NCI-H1436 treated with DMSO at 0.1 percent for 48 hours (cell line): ENCODE results near the gene FOXF2.
"Not testable (repeated sequence)": the region's sequence is repeated elsewhere in the genome, so short reads cannot be mapped to it uniquely, and the experiment has no call there.

ENCODE experiments used
- DNase-seq: peaks from one replicate; lab custom pipeline; 2025; lab: John Stamatoyannopoulos, UW

FOXF2 gene

DNA sequence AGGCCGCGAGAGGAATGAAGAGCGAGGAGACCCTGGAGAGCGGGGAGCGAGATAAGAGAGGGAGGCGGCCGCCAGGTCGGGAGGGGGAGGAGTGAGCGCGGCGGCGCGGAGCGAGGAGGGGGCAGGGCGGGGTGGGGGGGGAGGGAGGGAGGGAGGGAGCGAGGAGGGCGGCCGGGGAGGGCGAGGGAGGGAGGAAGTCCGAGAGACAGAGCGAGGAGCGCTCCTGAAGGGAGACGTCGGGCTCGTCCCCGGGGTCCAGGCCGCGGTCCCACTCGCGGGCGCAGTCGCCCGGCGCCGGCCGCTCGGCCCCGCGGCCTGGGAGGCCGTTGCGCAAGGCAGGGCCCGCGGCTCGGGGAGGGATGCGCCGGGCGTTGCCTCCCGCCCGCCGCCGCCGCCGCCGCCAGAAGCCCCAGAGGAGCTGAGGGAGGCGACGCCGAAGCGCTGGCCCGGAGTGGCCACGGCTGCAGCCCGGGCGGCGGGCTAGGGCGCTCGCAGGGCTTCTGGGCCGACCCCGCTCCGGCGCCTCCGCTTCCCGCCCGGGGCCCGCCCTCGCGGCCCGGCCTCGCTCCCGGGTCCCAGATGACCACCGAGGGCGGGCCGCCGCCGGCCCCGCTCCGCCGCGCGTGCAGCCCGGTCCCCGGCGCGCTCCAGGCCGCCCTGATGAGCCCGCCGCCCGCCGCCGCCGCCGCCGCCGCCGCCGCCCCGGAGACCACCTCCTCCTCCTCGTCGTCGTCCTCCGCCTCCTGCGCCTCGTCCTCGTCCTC, at the start of gene FOXF2:
TSS of gene FOXF2 (plus strand) at position 208 of the 764 bp plus-strand sequence. CDS start at position 580, 372 bp downstream.
- DNase-seq: no peak

DNA sequence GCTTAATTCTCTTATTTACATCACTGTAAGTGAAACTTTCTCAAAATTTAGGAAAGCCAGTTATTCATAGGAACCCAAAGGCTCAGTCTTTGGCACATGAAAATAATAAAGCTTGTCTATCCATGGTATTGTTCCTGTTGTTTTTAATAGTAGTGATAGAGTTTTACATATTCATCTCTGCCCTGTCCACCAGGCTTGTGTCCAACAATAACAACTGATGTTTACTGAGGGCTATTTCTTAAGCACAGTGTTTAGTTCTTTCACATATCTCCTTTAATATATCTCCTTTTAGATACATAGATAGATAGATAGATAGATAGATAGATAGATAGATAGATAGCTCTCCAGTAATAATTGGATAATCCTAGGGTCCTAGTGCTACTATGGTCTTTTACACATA, 43.3 kb upstream of the FOXF2 start:
- DNase-seq: no peak

DNA sequence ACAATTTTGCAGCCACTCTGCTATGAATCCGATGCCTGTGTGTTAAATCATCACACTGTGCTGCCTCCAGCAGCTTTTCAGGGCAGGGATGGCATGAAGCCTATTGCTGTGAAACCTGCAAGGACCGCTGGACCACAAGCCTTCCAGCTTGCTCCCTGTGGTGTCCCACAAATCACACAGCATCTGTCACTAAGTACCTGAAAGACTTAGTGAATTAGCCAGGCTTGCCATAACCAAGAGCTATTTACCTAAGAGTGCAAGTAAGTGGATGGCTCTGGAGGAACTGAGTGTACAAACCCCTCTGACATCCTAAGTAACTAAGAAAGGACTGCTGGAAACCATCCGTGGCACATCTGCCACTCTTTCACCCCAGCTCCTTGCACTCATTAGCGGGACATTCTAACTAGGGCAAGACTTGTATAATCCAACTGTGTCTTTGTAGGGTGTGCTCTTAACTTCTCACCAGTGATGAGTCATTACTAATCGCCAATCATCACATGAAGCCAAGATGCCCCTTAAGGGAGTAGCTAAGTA, 42.8 kb upstream of the FOXF2 start:
- no peak for DNase-seq

DNA sequence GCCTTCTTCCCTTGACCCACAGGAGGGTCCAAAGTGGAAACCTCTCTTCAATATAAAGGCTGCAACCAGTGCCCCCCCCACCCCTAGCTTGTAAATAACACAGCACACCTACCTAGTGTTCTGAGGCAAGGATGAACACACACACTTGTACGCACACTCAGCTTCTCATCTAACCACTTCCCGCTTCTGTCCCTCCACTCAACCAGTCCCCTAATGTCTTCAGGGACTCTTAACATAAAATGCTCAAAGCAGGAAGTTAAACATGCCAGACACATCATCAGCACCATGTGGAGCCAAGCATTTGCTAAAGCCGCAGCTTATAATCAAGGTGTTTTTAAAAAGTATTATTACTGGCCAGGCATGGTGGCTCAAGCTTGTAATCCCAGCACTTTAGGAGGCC, 42.2 kb upstream of the FOXF2 start:
- DNase-seq: no peak

DNA sequence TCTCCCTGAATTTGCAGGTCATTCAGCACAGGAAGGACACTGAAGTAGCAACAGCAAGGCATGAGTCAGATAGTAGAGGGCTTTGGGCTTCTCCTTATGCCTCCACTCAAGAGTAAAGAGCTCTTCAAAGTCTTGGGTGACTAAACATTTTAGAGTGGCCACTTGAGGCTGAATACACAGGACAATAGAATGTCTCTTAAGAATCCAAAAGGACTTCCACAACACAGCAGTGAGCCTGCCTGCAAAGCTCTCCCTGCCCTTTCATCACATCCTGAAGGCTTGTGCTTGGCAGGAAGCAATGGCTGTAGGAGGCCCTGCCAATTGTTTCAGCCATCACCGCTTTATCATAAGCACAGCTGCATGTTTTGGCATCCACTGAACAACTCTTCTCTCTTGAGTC, 40.7 kb upstream of the FOXF2 start:
- DNase-seq: no peak

DNA sequence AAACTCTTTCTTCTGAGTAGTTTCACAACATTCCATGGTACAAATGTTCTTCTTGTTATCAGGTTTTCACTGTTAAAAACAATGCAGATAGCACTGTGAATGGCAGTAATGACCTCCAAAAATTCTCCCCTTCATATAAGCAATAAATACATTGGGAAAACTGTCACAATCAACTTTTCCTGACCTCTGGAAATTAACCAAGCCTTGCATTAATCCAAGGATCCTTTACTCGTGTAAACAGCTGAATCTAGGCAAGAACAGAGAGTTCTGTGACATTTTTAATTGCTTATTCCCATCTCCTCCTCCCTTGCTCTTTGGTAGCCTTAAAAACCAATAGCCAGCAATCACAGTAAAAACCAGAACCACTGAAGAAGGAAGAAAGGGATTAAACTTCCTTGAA, 39.7 kb upstream of the FOXF2 start:
- DNase-seq: no peak

DNA sequence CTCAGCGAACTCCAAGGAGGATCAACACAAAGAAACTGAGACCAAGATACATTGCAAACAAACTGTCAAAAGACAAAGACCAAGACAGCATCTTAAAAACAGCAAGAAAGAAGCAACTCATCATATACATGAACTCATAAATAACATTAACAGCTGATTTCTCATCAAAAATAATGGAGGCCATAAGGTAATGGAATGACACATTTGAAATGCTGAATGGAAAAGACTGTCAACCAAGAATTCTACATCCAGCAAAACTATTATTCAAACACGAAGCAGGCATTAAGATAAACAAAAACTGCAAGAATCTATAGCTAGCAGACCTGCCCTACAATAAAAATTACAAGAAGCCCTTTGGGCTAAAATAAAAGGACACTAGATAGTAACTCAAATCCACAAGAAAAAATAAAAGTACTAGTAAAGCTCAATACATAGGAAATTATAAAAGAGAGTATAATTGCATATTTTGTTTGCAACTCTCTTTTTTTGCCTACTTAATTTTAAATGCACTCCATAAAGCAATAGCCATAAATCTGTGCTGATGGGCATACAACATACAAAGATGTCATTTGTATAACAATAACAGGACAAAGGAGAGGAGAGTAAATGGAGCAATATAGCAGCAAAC, 37.9 kb upstream of the FOXF2 start:
- DNase-seq: no peak

DNA sequence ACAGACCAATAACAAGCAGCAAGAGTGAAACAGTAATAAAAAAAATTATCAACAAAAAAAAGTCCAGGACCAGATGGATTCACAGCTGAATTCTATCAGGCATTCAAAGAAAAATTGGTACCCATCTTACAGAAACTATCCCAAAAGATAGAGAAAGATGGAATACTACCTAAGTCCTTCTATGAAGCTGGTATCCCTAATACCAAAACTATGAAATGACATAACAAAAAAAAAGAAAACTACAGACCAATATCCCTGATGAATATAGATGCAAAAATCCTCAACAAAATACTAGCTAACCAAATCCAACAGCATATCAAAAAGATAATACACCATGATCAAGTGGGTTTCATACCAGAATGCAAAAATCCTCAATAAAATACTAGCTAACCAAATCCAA, 34.3 kb upstream of the FOXF2 start:
- DNase-seq: not testable (repeated sequence)

DNA sequence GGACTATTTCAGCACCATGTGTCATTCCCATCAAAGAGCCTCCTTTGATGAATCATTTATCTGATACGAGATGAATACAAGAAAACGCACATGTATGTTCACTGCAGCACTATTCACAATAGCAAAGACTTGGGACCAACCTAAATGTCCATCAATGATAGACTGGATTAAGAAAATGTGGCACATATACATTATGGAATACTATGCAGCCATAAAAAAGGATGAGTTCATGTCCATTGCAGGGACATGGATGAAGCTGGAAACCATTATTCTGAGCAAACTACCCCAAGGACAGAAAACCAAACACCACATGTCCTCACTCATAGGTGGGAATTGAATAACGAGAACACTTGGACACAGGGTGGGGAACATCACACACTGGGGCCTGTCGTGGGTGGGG, 27.7 kb upstream of the FOXF2 start:
- DNase-seq: not testable (repeated sequence)

DNA sequence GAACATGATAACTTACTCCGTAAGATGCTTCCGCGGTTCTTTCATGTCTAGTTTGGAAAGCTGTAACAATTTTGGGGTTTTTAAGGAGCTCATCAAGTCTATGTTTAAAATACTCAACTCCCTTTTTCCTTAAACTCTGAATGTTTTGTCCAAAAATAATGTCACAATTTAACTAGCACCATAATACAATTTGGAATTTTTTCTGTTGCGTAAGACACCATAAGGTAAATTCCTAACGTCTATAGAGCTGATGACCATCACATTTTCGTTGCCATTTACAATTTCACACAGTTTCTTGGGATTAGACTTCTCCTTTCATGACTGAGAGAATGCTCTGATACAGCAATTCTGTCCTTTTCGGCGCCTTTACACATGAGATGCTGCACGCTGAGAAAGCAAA, 26.7 kb upstream of the FOXF2 start:
- DNase-seq: no peak

DNA sequence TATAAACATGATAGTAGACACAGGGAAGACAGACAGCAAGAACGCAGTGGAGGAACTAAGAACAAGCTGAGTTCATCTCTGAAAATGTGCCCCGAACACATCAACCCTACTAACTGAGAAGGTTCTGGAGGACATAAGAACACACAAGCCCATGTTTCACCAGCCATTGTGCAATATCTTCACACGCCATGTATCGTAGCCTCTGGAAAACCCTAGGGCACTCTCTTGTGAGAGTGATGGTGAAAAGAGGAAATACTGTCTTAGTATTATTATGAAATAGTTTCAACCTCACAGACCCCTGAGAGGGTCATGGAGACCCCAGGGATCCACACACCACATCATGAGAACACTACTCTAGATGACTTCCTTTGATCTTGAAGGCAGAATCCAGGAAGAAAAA, 26.1 kb upstream of the FOXF2 start:
- no peak for DNase-seq

DNA sequence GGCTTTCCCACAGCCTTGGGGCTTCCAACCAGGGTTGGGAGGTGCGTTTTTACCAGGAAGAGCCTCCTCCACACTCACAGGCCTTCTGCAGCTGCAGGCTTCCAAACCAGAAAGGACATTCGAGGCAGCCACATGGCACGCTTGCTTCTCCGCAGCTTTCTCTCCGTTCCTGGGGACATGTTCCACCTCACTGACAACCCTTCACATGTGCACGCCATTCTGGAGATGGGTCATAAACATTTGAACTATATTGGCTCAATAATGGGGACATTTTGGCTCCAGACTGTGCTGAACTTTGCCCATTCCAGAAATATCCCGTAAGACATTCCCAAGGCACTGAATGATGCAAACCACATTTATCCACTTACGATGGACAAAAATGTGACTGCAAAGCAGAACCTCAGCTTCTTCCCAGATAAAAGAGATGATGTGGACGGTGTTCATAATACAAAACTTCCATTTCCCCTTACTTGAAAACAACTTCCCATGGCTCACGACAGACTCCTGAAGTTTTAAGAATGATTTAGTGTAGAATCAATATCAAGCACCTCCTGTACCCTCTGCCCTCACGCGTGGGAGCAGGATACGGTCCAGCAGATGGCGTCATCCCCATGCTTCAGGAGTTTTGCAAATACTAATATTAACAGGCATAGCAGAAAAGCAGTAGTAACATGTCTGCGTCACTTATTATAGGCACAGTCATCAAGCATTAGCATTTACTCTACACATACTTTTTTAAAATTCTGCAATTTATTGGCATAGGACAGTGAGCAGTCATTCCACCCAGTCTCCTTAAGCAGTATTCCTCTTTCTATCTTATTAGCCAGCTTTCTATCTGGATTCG, 25.4 kb upstream of the FOXF2 start:
- no peak for DNase-seq

DNA sequence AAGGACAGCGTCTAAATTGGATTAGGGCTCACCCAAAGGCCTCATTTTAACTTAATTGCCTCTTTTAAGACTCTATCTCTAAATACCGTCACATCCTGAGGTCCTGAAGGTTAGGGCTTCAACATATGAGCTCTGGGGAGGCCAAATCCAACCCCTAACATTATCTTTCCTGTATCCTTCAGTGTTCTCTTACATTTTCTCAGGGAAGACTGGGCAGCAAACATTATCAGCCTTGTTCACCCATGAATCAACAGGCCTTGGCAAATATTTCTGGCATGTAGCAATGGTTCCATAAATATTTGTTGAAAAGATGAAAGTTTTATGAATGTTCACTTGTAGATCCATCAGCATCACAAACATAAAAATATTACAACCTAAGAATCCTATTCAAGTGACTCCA, 24.6 kb upstream of the FOXF2 start:
- no peak for DNase-seq

DNA sequence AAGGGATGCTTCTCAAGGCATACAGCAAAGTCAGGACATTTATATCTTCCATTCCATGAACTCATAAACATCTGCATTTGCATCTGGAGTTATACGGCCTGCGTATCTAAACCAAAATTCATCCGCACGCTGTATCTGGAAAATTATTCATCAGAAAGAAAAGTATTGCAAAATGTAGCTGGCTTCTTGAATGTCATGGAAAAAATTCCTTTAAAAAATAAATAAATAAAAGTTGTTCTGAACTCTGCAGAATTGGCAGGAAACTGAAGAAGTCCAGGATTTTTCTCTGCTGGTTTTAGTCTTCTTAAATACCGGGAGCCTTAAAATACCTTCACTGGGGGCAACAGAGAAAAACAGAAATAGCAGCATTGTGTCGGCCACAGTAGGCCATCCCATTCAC, 23.7 kb upstream of the FOXF2 start:
- DNase-seq: no peak

DNA sequence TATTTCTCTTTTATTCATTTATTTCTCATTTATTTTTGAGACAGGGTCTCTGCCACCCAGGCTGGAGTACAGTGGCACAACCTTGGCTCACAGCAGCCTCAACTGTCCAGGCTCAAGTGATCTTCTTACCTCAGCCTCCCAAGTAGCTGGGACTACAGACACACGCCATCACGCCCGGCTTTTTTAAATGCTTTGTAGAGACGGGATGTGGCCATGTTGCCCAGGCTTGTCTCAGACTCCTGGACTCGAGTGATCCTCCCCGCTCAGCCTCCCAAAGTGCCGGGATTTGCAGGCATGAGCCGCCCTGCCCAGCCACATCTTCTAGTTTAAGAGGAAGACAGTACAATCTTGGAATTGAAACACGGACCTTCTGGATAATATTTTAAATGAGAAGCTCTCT, 21.6 kb upstream of the FOXF2 start:
- DNase-seq: no peak

DNA sequence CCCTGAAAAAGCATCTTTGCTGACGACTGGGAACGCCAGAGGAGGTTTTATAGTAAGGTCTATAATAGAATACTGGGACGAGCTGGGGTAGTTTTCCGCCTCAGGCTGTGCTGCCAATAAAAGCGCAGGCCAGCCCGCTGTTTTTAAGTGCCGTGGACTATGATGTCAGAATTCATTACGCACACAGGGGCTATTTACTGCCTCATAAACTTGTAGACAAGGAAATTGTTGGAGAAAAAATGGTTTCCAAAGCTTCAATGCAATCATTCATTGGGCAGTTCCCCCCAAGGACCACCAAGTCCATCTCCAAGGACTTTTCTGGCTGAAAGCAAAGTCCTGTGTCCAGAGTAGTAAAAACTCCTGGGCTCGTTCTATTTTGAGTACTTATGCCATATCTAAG, 20.4 kb upstream of the FOXF2 start:
- no peak for DNase-seq

DNA sequence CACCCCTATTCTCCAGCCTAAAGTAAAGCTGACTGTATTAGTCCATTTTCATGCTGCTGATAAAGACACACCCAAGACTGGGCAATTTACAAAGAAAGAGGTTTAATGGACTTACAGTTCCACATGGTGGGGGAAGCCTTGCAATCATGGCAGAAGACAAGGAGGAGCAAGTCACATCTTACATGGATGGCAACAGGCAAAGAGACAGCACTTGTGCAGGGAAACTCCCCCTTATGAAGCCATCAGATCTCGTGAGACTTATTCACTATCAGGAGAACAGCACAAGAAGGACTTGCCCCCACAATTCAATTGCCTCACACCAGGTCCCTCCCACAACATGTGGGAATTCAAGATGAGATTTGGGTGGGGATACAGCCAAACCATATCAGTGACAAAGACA, 19.7 kb upstream of the FOXF2 start:
- DNase-seq: not testable (repeated sequence)

DNA sequence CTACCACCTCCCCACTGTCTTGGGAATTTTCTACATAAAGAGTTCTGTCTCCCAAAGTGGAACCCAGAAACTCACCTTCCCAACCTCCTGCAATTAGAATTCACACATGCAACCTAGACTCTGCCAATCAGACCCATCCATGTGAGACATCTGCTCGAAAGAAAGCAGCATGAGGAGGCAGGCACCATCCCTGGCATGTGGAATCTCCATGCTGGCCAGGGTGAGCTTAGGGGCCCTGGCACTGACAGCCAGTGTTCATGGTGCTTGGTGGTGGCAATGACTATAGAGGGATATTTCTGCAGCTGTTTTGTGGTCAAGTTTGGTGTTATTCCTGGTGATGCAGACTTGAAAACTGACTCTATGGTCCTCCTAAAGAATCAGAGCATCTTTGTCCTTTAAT, 17.4 kb upstream of the FOXF2 start:
- DNase-seq: no peak

DNA sequence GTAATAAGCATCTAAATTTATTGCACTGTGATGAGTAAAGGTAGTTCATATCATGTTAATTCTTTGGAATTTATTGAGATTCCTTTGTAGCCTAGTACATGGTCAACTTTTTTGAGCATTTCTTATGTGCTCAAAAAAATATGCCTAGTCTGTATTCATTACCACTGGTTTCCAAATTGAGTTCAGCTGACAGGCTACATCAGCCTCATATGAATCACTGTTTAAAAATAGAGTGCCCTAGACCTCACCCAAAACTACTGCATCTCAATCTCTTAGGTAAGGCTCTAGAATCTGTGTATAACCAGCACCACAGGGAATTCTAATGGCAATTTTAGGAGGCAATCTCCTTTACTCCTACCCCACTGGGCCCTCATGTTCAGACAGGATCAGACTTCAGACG, 16.7 kb upstream of the FOXF2 start:
- DNase-seq: no peak

DNA sequence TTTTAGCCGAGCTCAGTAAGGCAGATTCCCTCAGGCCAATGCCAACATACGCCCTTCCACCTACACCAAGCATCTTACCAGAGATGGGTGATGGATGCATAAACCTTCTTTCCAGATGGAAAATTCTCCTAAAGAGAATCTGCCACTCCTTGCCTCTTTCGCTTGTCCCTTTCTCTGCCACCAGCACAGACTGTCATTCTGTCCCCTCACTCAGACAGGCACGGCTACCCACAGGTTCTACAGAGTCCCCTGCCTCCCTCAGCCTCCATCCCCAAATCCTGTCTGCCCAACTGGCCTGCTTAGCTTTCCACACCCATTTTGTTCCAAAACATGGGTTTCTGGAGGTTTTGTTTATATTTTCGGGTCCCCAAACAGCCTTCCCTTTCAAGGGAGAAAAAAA, 12.7 kb upstream of the FOXF2 start:
- DNase-seq: no peak

DNA sequence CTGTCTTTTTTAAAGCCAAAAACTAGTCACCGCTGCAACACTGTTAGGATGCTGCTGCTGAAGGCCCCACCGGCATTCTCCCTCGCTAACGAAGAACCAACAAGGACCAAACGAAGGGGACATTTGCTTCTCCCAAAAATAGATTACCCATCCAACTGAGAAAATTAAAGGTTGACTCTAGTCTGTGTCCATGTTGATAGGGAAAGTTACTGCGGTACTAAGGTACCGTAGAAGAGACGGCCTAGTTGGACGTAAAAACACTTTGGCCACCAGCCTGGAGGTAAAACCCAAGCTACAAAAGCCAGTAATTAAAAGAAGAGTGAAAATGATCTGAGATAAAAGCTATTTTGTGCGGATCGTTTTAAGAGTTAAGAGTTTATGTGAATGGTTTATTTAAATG, 11.8 kb upstream of the FOXF2 start:
- DNase-seq: no peak

DNA sequence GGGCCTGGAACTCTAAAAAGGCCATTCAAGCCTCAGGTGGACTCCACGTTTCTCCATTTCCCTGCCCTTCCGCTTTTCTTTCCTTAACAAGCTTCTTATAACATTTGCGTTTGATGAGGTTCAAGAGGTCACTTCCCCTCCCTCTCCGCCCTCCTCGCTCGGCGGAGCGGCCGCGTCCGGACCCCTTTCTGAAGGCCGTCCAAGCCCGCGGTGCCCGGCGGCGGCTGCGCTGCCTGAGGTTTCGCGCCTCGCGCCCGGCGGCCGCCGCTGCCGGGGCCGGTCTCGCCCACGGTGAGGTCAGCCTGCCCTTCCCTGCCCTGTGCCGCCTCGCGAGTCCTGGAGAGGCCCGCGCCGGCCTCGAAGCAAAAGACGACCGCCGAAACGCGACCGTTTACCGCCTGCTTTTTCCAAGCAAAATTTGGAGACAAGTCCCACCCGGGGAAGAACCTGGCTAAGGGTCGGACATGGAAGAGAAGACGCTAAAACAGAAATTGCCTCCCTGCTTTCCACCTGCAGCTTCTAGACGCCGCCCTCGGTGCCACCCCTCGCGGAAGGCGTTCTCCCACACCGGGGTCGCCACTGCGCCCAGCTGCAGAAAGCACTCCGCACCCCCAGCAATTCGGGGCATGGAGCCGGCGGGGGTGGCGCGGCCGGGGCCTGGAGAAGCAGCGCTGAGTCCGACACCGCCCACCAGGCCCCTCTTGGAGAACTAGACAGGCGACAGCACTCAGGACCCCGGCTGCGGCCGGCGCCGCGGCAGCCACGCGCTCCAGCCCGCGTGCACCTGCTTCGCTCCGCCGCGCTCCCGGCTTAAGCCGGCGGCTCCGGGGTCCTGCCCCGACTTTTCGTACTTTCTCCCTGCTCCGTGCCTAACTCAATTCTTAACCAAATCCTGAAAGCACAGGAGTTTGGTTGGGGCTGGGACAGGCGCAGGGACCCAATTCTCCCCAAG, 11.0 kb upstream of the FOXF2 start:
- no peak for DNase-seq
